GM23248 (cell line): Measurements from ENCODE around the gene ACVRL1.

Experiments
- EZH2 ChIP-seq: fragments of 200-600 bp; sonication (generic); IDR thresholded peaks from 2 replicates; pipeline ENCODE4 v1.6.1; 2018; ENCODE audit warnings: antibody characterized with exemption, mild to moderate bottlenecking; ENCODE audit not compliant: insufficient read depth, poor library complexity, severe bottlenecking
- EZH2phosphoT487 ChIP-seq: fragments of 200-600 bp; sonication (generic); IDR thresholded peaks from 2 replicates; pipeline ENCODE4 v1.6.1; 2018; ENCODE audit warnings: antibody characterized with exemption, moderate library complexity, mild to moderate bottlenecking, low read depth; ENCODE audit not compliant: insufficient read depth

DNA sequence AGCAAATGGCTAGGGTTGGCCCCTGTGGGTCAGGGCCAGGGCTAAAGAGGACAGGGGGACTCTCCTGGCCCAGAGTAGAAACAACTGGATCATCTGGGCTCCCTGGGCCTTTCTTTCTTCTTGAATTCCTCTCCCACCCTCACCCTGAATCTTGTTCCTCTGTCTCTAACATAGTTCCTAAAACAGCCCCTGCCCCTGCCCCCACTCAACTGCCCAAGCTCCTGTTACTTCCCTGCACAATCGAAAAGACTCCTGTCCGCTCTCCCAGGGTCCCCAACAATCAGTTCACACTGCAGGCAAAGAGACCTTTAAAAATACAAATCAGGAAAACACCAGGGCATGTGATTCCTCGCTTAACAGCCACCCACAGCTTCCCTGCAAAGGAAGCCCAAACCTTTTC lies 37.4 kb upstream of the ACVRL1 start:
- TF ChIP-seq EZH2 (no peak), EZH2phosphoT487 (no peak)
